ENCODE data around the gene ESRRA. TPM values are rescaled to one million over a fixed set of nuclear protein-coding genes. Genes with fewer than 3 reads are reported as not detected.

Gene ESRRA
- polyA plus RNA-seq, 2 of the 4 experiments (the other 2 are of a cell fraction), result 15.2 to 35.5 TPM

- peak overlapping the region; percentile 79 to 92 for H3K27ac ChIP-seq
- no peak for TF ChIP-seq ZC3H11A (IDR thresholded peaks at IDR 0.05)
- no peak for TF ChIP-seq E2F6 (IDR thresholded peaks at IDR 0.05; ENCODE audit: borderline replicate concordance, low read depth)
- no peak for TF ChIP-seq RAD21 (conservative IDR thresholded peaks at IDR 0.05 in 1 of 2, IDR thresholded peaks at IDR 0.05 in 1 of 2)
- no peak for TF ChIP-seq CEBPB (IDR thresholded peaks at IDR 0.05)
- no peak for TF ChIP-seq KDM5A (IDR thresholded peaks at IDR 0.05)
- no peak for TF ChIP-seq HOXA7 (CRISPR knock-in tag; IDR thresholded peaks at IDR 0.05)
- no peak for TF ChIP-seq EHMT2 (IDR thresholded peaks at IDR 0.05; ENCODE audit: low read depth)
- TF ChIP-seq HOXB13 (CRISPR knock-in tag; IDR thresholded peaks at IDR 0.05; ENCODE audit: low read depth), result no peak
- H3K4me2 ChIP-seq, result peak overlapping the region; percentile 73
- peak overlapping the region; percentile 53 for H3K4me3 ChIP-seq
- WGBS (ENCODE audit: missing lambda C conversion rate), result 56% methylated on average over 5 of the region's 5 CpGs
- no peak for FAIRE-seq
- ChIA-PET POLR2A (interaction anchor here (0.6 to 2.8 kb wide), 11 partner anchors 14 to 118 kb away, joined by 3 to 34 read pairs (median 6); partner anchors contain the start of genes BAD, GPR137, PPP1R14B and PRDX5), CTCF (interaction anchor here (1.1 to 20.7 kb wide), 17 partner anchors 9 to 477 kb away, joined by 3 to 996 read pairs (median 41); partner anchors contain the start of genes BAD, CCDC88B, FERMT3 and FKBP2)
- no peaks in the 10 kb centered on the region for H3K9me3 ChIP-seq
- ATAC-seq, result no peak
- peaks cover 20% of the 10 kb centered on the region for H3K4me1 ChIP-seq
- no peak for DNase-seq (ENCODE audit: low read depth in 1 of 2, low spot score in 1 of 2)
These were observed 1.4 kb upstream of the ESRRA start for GRCh38 chr11:64304032-64304315.

DNA sequence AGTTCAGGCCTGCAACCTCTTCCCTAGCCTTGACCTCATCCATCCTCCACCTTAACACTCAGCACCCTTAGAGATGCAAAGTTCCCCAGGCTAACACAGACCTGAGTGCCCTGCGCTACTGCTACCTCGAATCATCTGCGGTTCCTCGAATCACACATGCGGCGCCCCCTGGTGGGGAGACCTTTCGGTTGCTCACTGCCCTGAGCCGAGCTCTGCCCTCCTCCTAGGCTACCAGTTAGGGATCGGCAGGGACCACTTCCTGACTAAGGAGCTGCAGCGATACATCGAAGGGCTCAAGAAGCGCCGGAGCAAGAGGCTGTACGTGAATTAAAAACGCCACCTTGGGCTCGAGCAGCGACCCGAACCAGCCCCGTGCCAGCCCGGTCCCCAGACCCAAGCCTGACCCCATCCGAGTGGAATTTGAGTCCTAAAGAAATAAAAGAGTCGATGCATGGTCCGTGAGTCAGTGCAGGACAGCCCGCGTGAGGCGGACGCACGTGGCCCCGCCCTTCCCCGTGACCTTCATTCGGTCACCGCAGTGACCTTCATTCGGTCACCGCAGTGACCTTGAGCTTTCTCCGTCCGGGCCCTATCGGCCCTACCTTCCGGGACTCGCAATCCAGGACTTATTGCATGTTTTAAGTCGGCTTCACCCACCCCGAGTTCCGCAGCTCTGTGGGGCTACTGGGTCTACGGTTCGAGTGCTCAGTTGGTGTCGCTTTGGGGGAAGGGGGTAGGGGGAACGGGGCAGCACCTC is 830 bp upstream of the ESRRA start:
- no peaks in the 10 kb centered on the region for H3K9me3 ChIP-seq
- H3K4me2 ChIP-seq, result peak overlapping the region; percentile 73
- DNase-seq (ENCODE audit: low read depth in 1 of 2, low spot score in 1 of 2), result peak; percentile 94 to 96
- FAIRE-seq, result no peak
- CTCF ChIA-PET, result interaction anchor here (0.7 to 20.7 kb wide), 24 partner anchors 9 to 477 kb away, joined by 3 to 996 read pairs (median 6); partner anchors contain the start of genes BAD, CCDC88B, DNAJC4 and FERMT3
- H3K4me3 ChIP-seq, result peak overlapping the region; percentile 53
- peaks cover 20% of the 10 kb centered on the region for H3K4me1 ChIP-seq
- WGBS (ENCODE audit: missing lambda C conversion rate), result under 1% methylated on average over 42 of the region's 46 CpGs
- TF ChIP-seq E2F6 (IDR thresholded peaks at IDR 0.05; ENCODE audit: borderline replicate concordance, low read depth) (0 out of 2 replicates have a peak, but pooled peaks have one; percentile 57), HDAC2 (IDR thresholded peaks at IDR 0.05) (no peak), SMC3 (IDR thresholded peaks at IDR 0.05) (peak; percentile 67; the same call in 2 of the 3 replicates), HOXA7 (CRISPR knock-in tag; IDR thresholded peaks at IDR 0.05) (no peak), BHLHE40 (IDR thresholded peaks at IDR 0.05; ENCODE audit: low read depth, low read length) (peak; percentile 55; the same call in 1 of the 2 replicates), JUN (IDR thresholded peaks at IDR 0.05) (0 out of 5 replicates have a peak, but pooled peaks have one; percentile 35 to 55), CEBPB (IDR thresholded peaks at IDR 0.05) (no peak), RAD21 (conservative IDR thresholded peaks at IDR 0.05 in 1 of 2, IDR thresholded peaks at IDR 0.05 in 1 of 2) (peak; percentile 53 to 56), PHF8 (IDR thresholded peaks at IDR 0.05; ENCODE audit: borderline replicate concordance, low read depth) (peak; percentile 33; the same call in 1 of the 2 replicates), ESRRA (IDR thresholded peaks at IDR 0.05; ENCODE audit: borderline replicate concordance, low read length) (peak; percentile 100), MYC (IDR thresholded peaks at IDR 0.05; ENCODE audit: borderline replicate concordance, low read length) (0 out of 2 replicates have a peak, but pooled peaks have one; percentile 25), RCOR1 (IDR thresholded peaks at IDR 0.05; ENCODE audit: low read depth, low read length) (no peak), MAX (IDR thresholded peaks at IDR 0.05) (peak; percentile 87), CTCF (IDR thresholded peaks at IDR 0.05) (peak; percentile 88), NPAS2 (CRISPR knock-in tag; IDR thresholded peaks at IDR 0.05; ENCODE audit: borderline replicate concordance) (peak; percentile 62), FOSL2 (IDR thresholded peaks at IDR 0.05) (no peak), FOSL2 (CRISPR knock-in tag; IDR thresholded peaks at IDR 0.05) (peak; percentile 30; the same call in 1 of the 2 replicates), USF2 (IDR thresholded peaks at IDR 0.05) (peak; percentile 67), CHD2 (IDR thresholded peaks at IDR 0.05; ENCODE audit: low read length, partially characterized antibody) (no peak), POLR2A (IDR thresholded peaks at IDR 0.05; ENCODE audit: low read length) (peak; percentile 42; the same call in 1 of the 2 replicates)
- TF ChIP-seq, protein P1, sequence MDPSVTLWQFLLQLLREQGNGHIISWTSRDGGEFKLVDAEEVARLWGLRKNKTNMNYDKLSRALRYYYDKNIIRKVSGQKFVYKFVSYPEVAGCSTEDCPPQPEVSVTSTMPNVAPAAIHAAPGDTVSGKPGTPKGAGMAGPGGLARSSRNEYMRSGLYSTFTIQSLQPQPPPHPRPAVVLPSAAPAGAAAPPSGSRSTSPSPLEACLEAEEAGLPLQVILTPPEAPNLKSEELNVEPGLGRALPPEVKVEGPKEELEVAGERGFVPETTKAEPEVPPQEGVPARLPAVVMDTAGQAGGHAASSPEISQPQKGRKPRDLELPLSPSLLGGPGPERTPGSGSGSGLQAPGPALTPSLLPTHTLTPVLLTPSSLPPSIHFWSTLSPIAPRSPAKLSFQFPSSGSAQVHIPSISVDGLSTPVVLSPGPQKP (IDR thresholded peaks at IDR 0.05; ENCODE audit: low read depth, low read length), result no peak
- POLR2A ChIA-PET, result interaction anchor here (0.6 to 2.8 kb wide), 17 partner anchors 13 to 119 kb away, joined by 3 to 34 read pairs (median 4); partner anchors contain the start of genes BAD, GPR137, NUDT22 and PPP1R14B
- peak overlapping the region; percentile 79 to 92 for H3K27ac ChIP-seq
- peak; percentile 59 to 80 for ATAC-seq

All from A549 (cell line).